Neural cell (in vitro differentiated cells): ENCODE measurements around the gene BTBD6.

Experiments
- CTCF ChIP-seq: fragments of 450-650 bp; IDR thresholded peaks from 2 replicates; pipeline ENCODE4 v1.5.1; 2014; ENCODE audit warnings: antibody characterized with exemption, mild to moderate bottlenecking, moderate library complexity; ENCODE audit not compliant: poor library complexity, severe bottlenecking
- EZH2 ChIP-seq: fragments of 200-600, 300-800 bp; shearing (Covaris generic), sonication (generic); IDR thresholded peaks from 2 replicates; pipeline ENCODE4 v1.6.1; 2014; ENCODE audit warnings: antibody characterized with exemption, low read length, borderline replicate concordance, mild to moderate bottlenecking; ENCODE audit not compliant: insufficient read depth, poor library complexity, severe bottlenecking
- POLR2AphosphoS5 ChIP-seq: IDR thresholded peaks from 2 replicates; pipeline ENCODE4 v1.6.1; 2012
- RAD21 ChIP-seq: fragments of 450-650 bp; conservative IDR thresholded peaks from 2 replicates; pipeline ENCODE4 v1.6.1; 2014; ENCODE audit warnings: antibody characterized with exemption, mild to moderate bottlenecking, moderate library complexity

GRCh38 chr14:105211758-105212089, 36.6 kb upstream of the BTBD6 start:
- TF ChIP-seq CTCF = no peak
- TF ChIP-seq RAD21 = no peak
- no peak for TF ChIP-seq POLR2AphosphoS5
- no peak for TF ChIP-seq EZH2
